Suppressor macrophage treated with lipopolysaccharide for 4 hours (primary cell): ENCODE measurements around the gene GRAMD4.

Experiments used
- DNase-seq: peaks from one replicate; pipeline ENCODE4 v3.0.0-alpha.2; 2020

The GRAMD4 gene

DNA sequence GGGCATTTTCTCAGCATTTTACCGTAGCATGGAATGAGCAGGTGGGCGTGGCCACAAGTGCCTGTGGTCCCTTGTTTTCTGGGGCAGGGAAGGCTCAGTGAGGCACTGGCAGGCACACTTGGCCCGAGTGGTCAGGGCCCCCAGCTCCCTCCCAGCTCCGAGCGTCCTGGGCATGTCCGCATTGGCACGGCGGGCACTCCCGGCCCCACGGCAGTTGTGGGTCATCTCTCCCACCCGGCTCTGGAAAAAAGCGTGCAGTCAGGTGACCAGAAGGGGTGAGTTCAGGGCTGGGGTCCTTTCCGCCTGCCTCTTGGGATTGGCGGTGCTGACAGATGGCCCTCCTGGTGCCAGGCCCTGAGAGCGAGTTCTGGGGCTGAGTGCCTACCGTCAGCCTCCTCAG, 55.8 kb downstream of the GRAMD4 start:
- DNase-seq: no peak

DNA sequence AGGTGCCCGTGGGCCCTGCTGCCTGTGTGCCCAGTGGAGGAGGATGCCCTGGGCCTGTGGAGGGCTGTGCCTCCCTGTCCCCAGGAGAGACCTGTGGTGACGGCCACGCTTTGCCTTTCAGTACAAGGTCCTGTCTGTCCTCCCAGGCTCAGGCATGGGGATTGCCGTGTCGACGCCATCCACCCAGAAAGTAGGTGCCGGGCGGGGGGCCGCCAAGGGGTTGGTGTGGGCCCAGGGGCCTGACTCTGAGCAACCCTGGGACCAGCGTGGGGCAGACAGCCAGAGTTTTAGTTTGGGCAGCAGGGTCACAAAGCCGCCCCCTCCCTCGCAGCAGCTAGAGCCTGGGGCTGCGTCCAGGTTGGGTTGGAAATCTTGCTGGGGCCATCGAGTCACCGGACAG, 56.3 kb downstream of the GRAMD4 start:
- DNase-seq: no peak

DNA sequence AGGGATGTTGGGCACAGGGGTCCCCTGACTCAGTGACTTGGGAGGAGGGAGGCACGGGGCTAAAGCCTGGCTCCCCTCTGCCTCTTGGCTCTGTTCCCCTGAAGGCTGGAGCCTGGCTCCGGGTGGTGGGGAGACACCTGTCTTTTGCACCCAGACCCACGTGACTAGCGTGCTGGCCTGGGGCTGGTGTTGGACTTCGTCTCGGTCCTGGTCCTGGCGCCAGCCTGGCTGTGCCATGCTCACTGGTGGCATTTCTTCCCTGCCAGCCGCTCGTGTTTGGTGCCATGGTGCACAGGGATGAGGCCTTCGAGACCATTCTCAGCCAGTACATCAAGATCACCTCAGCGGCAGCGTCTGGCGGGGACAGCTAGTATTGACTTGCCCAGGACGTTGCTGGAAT, 56.7 kb downstream of the GRAMD4 start:
- no peak for DNase-seq

DNA sequence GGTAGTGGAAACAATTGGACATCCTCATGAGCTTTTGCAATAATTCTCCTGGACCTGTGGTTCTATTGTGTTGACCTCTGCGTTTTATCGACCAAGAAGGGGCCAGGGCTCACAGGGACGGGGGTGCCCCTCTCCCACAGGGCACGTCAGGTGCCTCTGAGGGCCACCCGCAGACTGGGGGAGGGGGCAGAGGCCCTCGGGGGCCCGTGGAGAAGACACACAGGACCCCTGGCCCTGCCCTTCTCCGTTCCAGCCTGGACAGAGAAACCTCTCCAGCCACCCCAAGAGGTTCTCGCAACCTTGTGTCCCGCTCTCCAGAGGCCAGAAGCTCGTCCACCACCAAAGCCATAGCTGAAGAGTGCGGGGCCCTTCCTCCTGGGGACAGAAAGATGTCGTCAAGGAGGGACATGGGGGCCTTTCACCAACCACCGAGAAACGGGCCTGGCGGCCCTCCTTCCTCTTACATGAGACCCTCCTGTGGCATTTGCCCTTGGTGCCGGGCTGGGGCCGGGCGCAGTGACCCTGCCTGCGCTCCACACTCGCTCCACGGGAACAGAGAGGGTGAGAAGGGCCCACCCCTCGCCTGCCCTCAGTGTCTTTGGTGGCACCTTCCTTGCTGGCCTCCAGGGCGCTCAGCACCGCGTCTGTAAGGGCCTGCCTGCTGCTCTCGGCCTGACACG, 57.3 kb downstream of the GRAMD4 start:
- DNase-seq: no peak

DNA sequence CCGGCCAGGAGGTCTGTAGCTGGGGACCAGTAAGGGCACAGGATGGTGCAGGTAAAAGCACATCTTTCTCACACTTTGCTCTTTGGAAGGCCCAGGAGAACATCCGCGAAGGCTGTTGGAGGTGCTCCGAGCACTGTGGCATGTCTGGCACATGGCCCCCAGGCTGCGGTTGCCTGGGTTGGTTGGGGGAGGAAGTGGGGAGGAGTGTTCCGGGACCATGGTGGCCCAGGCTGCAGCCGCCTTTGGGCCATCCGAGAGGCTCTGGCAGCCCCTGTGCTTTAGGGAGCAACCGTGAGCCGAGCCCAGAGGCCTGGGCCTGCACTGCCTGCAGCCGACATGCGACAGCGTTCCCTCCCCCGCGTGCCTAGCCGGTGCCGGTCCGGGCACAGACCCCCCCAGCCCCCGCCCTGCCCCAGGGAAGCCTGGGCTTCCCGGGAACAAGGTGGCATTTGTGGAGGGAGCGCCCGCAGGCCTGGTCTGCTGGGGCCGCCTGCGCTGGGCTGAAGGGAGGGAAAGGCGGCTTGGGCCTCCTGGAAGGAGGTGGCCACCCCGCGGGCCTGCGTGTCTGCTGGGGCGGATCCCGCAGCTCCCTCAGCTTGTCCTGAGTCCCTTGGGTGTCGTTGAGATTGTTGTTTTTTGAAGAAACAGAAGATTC, 57.9 kb downstream of the GRAMD4 start:
- DNase-seq: no peak

DNA sequence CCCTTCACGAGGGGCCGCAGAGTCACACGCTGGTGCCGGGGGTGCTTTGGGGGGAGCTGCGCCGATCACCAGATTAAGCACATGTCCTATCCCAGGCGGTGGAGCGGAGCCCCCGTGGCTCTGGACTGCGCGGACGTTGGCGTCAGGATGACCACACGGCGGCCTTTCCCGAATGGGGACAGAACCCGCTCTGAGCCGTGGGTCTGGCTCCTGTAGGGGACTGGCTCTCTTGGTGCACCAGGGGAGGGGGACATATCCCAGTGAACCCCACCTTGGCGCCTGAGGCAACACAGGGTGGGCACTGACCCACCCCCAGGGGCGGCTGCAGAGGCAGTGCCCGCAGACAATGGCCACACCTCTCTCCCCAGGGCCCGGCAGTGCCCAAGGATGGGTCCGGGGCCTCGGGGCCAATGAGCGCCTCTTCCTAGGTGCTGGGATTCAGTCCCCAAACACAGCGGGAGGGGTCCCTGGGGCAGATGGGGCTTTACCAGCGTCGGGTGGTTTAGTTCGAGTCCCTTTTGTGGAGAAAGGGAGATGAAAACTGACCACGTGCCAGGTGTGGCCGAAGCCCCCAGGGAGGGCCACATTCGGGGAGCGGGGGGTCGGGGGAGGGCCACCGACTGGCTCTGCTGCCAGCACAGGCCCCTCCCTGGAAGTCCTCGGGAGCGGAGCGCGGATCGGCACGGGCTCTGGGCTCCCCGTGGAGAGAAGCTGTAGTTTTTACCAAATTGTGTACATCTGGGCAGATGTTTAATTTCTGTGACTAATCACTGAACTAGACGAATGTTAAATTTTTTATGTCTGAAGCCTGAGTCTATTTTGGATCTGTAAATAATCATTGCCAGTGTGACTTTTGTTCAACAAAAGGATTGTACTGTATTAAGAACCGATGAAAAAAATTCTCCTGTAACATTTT, 58.9 kb downstream of the GRAMD4 start:
- no peak for DNase-seq

DNA sequence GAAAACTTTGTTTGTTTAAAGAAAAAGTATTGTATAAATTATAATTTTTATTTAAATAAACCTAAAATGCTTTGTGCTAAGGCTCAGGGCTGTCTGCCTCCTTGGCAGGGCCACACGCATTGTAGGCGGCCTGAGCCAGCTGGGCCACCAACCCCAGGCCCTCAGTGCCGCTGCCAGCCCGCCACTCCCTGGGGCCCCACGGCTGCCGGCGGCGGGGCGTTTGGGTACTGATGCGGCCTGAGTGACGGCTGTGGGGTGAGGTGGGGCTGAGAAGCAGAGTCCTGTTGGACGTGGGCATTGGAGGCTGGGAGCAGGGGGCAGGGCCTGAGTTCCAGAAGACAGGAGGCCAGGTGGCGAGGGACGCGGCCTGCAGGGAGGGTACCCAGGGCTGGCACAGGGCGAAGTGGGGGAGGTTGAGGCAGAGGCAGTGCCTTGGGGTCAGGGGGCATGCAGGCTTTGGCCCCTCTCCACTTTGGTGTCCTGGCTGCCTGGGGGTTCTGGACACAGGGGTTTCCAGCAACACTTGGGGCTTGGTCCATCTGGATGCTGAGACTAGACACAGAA, 59.6 kb downstream of the GRAMD4 start:
- no peak for DNase-seq

DNA sequence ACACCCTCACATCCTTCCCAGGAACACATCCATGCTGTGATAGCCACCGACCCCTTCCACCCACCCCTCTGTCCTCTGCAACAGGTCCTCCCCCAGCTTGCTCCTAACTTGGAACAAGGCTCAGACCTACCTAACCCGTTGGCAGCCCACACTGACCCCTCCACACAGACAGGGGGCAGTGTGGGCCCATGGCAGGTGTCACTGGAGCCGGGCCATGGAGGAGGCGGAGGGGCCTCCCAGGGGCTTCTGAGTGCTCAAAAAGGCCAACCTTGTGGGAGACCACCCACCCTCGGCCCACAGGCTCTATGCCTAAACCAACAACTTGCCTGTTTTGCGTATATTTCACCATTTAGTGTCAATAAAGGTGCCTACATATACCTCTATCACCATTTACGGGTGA, 60.8 kb downstream of the GRAMD4 start:
- DNase-seq: peak; percentile 13

DNA sequence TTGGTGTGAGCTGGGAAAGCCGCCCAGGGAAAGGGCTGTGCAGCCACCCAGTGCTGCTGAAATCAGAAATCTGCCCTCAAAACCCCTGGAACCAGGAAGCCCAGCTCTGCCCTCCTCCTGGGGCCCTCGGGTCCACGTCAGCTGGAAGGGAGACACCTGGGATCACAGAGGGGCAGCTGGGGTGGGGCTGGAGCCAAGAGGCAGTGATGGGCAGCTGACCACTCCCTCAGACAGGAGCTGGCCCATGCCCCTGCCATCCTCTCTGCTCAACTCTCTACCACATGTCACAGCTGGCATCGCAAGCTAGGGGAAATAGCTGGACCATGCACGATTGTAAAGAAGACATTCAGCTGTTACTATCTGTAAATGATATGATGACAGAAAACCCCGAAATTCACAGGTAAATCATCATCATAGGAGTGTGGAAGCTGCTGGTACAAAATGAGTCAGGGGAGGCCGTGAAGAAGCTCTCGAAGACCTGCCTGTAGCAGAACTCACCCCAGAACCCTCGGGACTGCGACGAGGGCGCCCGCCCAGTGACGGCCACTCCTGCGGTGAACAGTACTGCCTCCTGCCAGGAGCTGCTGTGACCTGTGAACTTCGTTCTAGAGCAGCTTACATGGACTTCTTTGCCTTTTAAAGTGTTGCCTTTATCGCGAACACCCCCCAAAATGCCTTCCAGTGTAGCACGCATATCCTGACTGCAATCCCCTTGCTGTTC, 62.0 kb downstream of the GRAMD4 start:
- no peak for DNase-seq

DNA sequence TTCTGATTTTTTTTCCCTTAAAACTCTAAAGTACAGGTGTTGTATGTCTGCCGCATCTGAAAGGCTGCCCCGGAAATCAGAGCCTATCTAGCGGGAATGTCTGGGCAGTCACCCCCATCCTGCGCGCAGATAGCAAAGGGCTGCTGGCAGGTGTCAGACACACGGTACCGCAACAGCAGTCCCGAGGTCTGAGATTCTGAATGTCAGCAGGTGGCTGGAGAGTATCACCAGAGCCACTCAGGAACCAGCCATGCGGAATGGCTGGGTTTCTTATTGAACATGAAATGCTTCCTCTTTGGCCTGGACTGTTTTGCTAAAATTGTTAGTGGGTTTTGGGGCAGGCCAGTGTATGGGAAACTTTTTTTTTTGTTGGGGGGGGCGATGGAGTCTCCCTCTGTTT, 64.5 kb downstream of the GRAMD4 start:
- DNase-seq: peak; percentile 11

DNA sequence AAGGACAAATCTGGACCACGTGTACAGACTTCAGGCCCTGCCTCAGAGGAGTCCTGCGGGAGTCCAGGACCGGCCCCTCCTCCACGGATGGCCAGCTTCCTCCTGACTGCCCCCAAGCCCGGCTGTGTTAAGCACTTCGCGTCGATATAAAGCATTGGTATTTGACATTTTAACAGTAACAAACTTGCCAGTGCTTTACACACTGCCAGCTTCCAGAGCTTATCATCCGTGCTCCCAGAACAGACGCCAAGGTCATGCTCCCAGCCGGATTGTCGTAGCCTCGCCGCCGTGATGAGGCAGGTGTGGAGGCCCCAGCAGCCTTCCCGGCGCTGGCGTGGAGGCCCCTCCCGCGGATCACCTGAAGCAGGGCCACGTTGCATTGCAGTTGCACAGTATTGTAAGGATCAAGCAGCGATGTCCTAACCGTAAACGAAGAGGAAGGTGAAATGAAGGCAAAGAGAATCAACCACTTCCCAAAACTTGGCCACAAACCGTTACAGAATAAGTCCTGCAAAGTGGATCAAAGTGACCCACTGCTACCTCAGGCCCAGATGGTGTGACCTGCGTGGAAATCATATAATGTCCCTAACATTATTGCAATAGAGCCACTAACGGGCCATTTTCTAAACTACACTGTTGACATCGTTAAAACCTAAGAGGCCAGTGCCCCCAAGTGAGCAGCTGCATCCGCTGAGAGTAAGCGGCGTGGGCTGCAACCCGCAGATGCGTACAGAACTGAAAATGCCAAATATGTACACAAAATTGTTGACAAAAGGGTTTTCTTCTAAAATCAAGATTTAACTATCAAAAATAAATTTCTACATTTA, 66.2 kb downstream of the GRAMD4 start:
- DNase-seq: peak; percentile 28

DNA sequence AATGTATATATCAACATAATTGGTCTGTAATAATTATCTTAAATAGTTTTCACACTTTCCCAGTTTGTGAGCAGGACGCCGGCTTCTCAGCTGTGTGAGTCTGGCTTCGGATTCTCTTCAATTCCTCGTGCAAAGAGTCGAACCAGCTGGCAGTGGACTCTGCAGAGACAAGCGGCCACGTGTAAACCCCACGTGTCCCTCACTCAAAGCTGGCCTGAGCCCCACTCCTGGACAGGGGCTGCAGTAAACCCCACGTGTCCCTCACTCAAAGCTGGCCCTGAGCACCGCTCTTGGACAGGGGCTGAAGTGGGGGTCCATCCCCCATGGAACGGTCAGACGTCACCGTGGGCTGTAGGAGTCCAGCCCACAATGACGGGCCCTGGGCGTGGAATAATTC, 66.9 kb downstream of the GRAMD4 start:
- no peak for DNase-seq

DNA sequence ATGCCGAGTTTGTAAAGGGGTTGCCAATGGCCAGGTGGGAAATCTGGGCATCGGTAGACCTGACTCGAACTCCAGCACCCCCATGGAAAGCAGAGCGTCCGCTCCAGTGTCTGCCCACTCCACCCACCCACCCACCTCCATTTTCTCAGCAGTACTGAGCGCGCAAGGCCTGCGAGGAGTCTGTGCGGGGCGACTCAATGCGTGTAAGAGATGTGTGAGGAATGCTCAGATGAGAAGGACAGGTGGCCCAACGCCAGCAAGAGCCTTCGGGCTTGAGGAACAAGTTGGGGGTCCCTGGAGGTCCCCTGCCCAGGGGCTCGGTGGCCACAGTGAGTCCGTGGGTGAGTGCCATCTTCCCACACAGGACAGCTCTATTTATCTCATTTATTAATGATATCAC, 67.3 kb downstream of the GRAMD4 start:
- DNase-seq: no peak

DNA sequence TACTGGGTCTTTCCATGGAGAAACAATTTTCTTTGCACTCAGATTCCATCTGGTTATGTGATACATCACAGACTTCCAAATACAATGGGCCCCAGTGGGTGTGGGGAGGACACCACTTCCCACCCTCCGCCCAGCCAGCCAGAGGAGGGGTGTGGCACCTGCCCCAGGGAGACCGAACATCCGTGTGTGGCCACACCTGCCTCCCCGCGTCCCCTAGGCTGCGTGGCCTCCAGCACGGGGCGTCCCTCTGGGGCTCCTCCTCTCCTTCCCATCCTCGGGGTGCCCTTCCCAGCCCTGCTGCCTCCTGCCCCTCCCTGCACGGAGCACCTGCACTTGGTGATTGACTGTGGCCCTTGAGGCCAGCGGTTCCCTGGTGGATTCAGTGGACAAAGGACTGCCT, 68.8 kb downstream of the GRAMD4 start:
- no peak for DNase-seq

DNA sequence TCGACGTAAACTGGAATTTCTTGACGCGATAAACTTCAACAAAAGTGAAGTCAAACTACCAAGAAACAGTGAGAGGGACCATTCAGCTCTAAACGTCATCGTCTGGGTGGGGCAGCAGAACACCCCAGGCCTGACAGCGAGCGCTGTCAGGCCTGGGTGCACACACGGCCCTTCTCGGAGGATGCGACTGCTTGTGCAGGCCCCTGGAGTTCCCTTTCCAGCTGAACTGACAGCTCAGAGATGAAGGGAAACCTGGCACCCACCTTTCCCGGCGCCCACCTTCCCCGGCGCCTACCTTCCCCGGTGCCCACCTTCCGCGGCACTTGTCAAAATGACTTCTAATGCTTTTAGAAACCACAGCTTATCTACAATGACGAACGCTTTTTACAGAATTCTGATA, 70.0 kb downstream of the GRAMD4 start:
- DNase-seq: no peak

DNA sequence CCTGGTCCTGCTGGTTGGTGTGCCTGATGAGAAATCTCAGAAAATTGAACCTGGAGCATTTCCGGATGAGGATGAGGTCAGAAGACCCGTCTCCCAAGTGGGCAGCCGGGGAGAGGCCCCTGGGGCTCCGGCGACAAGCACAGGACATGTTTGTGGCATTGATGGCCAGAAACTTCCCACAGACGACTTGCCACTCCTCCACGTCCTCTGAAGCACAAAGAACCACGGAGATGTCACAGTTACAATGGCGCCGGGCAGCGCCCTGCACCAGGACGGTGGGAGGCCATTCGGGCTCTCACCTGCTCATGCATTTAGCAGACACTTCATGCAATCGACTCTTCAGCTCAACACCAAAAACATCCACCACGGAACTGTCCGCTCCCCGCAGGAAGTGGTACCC, 71.4 kb downstream of the GRAMD4 start:
- DNase-seq: no peak

DNA sequence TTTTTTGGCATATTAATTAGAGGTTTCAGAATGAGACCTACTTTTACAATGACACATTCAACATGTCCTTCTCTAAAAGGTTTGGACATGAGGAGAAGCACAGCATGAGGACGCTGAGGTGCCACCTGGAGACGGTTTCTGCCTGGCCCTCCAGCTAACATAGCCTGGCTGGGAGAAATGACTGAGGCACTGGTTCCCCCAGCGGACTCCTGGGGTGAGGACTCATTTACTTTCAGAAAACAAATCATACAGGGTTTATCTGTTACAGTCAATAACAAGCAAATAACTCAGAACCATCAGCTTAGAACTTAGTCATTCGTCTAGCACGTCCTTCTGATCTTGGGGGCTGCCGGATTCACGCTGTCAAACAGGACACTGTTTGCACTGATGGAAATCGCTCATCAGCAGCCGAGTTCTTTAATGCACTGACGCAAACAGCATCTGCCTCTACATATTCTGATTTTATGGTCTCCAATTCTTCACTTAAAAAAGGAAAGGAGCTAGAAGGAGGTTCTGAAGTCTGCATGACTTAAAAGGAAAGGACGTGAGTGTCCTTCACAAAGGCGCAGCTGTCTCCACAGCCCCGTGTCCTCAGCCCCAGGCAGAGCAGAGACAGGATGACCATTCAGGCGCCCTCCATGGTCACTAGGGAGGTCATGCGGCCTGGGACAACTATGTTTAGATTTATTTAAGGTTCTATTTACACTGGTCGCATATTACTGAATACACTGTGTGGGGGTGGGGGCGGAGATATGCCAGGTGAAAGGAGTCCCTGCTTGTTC, 73.6 kb downstream of the GRAMD4 start:
- no peak for DNase-seq

DNA sequence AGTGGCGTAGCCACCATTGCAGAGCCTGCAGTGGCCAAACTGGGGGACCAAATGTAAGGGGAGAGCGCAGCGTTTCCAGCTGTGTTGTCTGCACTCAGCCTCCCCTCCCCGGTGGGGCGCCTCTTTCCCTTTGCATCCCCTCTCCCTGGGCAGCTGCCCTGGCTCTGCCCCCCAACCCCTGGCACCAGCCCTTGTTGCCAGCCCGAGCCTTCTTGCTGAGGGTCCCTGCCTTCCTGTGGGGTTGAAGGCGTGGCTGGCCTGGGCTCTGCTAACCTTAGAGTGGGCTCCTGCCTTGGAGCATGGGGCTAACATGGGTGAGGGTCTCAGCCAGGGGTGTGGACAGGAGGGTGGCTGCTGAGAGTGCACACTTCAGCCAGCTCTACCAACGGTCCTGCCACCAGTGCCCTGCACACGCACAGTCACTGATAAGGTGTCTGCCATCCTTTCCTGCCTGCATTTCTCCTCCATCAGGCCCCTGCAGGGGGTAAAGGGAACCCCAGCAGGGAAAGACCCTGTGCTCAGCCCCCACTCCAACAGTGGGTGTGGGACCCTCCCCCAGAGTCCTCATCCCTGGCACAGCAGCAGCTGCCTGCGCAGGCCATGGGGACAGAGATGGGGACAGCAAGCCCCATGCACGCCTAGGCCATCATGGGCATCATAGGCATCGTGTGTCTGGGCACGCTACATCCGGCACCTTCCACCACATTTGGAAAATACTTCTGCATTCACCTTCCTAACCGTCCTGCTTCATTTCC, 74.4 kb downstream of the GRAMD4 start:
- DNase-seq: no peak

DNA sequence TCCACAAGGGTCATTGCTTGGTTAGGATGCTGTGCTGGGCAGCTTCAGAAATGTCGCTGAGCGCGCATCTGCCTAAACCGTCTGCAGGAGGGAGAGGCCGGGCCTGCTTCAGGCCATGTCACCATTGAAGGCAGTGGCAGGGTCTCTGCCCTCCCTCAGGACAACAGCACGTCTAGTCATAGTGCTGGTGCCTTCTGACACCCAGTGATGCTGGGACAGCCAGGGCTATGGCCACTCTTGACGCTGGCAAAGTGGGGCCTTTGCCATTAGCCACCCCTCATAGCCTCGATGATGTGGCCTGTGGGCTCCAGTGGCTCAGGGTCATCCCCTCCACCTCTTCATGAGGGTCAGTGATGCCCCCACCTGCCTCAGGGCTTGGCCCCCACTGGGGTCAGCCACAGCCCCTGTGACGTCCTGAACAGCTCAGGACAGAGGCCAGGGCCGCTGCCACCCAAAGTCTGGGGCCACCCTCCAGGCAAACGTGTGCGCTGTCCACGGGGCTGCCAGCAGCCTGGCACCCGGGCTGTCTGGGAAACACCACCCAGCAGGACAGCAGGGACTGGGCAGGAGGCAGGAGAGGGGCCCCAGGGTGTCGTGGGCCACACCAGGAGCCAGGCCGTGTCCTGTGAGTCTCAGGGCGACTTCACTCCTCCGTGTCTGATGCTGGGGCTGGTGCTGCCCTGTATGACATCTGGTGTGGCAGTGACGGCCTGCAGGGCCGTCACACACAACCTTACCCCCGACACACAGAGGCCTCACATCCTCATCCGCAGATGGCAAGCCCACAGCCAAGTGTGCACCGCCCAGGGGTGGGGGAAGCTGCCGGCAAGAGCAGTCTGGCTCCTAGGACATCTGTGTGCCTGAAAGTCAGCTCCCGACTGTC, 75.4 kb downstream of the GRAMD4 start:
- DNase-seq: no peak

DNA sequence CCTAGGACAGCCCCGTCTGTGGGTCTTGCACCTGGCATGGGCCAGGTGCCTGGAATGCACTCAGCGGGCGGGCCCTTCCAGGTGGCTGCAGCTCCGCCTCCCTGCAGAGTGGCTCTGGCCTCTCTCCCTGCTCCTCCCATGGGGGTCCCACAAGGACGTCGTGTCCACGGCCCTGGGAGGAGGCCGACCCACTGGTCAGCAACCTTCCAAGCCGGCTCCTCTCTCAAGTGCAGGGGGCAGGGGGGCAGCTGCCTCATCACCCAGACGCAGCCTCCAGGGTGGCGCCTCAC, 76.0 kb downstream of the GRAMD4 start:
- DNase-seq: no peak
